GM11168 (cell line): Measurements from ENCODE around the gene DIP2C.
"Not testable (repeated sequence)": the region's sequence is repeated elsewhere in the genome, so short reads cannot be mapped to it uniquely, and the experiment has no call there.

Source experiments
- in situ Hi-C: fragments of 300-500 bp; cut with MboI; formaldehyde crosslinking; loops from one replicate; pipeline ENCODE4 v1.12.0; 2022; ENCODE audit warnings: low sequenced_read_pairs; ENCODE audit not compliant: unreplicated experiment

Gene DIP2C

DNA sequence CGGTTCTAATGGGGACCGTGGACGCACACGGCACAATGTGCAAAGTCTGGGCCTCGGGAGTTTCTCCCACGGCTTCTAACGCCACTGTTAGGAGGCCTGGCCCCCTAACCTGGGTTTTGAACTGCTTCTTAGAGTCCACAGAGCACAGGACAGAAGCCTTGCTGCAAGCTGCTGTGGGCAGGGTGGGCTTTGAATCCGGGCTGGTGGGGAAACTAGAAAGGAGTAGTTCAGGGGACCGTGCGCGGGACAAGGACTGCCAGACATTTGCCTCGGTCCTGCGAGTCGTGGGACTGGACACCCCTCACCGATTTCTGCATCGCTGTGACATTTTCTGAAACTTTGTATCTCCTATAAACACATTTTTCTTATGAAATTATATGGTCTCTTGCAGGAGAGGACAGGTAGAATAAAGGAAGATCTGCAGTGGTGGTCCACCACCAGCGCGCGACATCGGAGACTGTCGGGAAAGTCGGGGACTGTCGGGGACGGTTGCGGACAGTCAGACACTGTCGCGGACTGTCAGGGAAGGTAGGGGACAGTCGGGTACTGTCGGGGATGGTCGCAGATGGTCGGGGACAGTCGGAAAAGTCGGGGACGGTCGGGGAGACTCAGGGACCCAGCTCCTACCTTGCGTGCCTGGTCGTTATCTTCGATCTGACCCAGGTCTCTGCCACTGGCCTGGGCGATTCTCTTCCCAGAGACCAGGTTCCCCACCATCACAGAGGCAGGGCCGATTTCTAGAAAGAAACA, 332.1 kb downstream of the DIP2C start:
- in situ Hi-C loops: no loop called here

DNA sequence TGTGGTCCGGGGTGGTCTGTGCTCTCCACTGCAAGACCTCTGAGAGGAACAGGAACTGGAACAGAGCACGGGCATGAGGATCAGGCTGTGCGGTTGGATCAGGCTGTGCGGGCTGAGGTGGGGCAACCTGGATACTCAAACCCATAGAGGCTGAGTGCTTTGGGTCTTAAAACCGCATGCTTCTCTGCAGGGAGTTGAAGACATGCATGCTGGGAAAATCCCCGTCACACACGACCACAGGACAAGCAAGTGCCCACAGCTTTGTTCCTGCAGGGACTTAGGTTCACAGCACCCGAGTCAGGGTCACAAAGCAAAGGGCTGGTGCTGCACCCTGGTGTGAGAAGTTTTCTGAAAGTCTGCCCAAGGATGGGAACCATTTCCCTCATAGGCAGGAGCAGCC, 333.0 kb downstream of the DIP2C start:
- in situ Hi-C loops: no loop called here

GRCh38 chr10:354901-355617, 334.4 kb downstream of the DIP2C start:
- in situ Hi-C loops: no loop called here

GRCh38 chr10:352476-353235, 336.8 kb downstream of the DIP2C start:
- in situ Hi-C loops: no loop called here

DNA sequence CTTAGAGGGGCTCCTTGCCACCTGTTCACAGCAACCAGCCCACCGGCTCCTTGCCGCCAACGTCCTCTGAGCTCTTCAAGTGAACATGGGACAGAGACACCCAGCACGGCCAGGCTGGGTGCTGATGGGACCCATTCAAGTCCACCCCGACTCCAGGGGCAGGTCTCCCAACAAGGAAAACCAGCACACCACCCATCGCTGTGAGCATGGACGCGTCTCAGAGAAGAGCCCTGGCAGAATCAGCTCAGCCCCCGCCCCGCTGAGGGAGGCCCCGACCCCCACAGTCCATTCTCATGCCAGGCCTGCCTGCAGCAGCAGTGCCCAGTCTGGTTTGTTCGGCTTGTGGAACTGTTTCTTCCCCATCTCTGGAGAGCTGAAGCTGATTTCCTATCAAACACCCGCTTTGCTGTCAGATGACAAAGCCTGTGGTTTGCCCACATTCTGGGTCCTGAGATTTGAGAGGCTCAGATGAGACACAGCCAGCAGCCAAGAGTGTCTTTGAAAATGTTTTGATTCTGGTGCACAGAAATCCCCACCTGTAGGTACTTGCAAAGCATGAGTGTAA, 337.6 kb downstream of the DIP2C start:
- in situ Hi-C loops: no loop called here

DNA sequence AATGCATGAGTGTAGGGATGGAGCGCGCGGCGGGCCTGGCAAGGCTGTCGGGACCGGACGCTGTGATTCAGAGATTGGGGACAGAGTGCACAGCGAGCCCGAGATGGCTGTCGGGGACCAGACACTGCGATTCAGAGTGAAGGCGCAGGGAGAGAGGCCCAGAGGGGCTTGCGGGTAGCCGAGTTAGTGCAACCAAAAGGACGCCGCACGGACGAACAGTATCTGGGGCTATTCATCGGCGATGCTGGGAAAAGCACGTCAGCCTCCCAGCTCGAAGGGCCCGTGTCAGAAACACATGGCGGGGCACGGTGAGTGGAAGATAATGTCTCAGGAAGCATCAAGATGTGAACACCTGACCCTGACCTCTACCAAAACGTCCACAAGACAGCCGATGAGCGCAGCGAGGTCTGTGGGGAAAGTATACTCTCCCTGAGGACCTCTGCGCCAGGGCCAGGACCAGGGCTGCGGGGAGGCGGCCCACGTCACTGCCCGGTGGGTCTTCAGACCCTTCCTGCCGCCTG, 338.4 kb downstream of the DIP2C start:
- in situ Hi-C loops: no loop called here

- in situ Hi-C loops: no loop called here
Measured at GRCh38 chr10:349081-349480, 340.4 kb downstream of the DIP2C start.

- in situ Hi-C loops: no loop called here
Measured at GRCh38 chr10:348456-348855, 341.0 kb downstream of the DIP2C start.

DNA sequence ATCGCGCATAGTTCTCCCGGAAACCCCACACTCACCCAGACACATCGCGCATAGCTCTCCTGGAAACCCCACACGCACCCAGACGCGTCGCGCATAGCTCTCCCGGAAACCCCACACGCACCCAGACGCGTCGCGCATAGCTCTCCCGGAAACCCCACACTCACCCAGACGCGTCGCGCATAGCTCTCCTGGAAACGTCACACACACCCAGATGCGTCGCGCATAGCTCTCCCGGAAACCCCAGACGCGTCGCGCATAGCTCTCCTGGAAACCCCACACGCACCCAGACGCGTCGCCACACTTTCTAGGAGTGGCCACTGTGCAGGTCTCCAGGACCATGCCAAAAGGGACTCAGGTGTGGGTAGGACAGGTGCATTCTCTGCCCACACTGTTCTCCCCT, 341.7 kb downstream of the DIP2C start:
- in situ Hi-C loops: not testable (repeated sequence)

DNA sequence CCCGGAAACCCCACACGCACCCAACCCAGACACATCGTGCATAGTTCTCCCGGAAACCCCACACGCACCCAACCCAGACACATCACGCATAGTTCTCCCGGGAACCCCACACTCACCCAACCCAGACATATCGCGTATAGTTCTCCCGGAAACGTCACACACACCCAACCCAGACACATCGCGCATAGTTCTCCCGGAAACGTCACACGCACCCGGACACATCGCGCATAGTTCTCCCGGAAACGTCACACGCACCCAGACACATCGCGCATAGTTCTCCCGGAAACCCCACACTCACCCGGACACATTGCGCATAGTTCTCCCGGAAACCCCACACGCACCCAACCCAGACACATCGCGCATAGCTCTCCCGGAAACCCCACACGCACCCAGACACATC, 342.3 kb downstream of the DIP2C start:
- in situ Hi-C loops: not testable (repeated sequence)

DNA sequence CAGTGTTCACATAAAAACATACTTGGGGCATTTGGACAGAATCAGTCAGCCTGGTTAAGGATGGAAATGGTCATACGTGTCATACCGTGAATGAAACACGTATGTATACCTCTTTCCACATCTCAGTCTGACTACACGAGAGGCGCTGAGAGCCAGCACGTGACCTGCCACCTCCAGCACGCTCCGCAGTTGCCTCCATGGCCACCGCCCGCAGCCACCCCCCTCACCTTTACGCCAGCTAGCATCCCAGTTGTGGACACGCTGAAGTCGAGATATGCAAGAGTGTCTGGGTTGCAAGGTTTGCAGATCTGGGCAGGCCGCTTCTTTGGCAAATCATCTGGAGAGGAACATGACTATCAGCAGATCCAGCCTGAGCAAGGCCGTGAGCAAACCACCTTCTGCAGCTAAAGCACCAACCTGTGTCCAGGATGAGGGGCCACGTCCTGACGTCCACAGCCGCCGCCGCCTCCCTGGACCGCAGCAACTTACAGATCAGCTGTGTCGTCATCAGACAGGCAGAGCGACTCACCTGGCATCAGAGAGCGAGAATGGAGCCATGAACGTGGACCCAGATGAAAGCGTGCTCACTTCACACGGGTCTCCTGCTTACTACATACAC, 344.8 kb downstream of the DIP2C start:
- in situ Hi-C loops: no loop called here

GRCh38 chr10:343231-344220, 345.9 kb downstream of the DIP2C start:
- in situ Hi-C loops: no loop called here

DNA sequence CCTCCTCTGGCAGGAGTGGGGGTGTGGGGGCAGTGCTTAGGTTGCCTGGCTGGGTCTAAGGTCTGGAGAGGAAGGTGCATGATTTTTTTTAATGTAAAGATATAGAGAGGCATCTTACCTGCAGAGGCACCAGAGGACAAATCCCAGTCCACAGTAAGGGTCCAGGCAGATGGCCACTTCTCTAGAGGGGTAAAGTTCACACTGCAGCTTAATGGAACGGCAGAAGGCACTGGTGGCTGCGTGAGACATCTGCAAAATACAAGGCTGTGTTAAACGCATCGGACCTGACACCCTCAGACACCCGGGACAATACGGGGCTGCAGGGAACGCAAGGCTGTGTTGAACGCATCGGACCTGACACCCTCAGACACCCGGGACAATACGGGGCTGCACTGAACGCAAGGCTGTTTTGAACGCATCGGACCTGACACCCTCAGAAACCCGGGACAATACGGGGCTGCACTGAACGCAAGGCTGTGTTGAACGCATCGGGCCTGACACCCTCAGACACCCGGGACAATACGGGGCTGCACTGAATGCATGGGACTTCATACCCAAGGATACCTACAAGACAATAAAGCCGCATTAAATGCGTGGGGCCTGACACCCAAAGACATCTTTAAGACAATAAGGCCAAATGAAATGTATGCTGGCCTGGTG, 348.3 kb downstream of the DIP2C start:
- in situ Hi-C loops: no loop called here

GRCh38 chr10:340646-341045, 348.8 kb downstream of the DIP2C start:
- in situ Hi-C loops: no loop called here

DNA sequence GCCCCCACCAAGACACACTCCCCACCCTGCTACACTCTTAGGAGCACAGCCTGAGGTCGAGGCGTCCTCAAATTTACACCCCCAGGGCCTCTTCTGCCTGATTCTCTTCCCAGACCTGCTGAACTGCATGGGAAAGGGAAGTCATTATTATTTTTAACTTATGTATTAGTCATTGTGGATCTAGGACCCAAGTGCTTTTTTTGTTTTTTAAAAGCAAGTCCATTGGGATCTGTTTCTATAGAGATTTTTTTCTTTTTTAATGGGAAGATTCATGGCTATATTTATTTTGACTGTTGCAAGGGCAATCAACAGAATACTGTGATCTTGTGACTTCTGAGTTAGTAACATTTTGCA, 350.5 kb downstream of the DIP2C start:
- in situ Hi-C loops: no loop called here

DNA sequence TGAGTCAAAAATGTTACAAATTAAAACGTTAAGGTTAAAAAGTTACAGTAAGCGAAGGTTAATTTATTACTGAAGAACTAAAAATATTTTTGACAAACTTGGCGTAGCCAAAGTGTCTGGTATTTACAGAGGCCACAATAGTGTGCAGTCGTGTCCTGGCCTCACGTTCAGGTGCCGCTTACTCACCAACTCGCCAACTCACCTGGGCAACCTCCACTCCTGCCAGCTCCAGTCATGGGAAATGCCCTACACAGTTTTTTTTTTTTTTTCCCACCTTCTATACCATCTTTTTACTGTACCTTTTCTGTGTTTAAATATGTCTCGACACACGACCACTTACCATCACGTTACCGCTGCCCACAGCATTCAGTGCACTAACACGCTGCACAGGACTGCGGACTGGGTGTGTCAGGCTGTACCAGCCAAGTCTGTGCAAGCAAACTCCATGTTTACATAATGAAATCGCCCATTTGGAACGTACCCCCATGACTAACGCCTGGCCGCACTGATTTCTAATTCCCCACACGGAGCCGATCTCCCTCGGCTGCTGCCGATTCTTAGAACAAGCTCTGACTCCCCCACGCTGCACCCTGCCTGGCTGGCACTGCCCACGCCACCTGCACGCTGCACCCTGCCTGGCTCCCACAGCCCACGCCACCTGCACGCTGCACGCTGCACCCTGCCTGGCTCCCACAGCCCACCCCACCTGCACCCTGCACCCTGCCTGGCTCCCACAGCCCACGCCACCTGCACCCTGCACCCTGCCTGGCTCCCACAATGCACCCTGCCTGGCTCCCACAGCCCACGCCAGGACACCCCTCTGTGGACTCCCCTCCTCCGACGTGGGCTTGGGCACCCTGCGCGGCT, 351.1 kb downstream of the DIP2C start:
- in situ Hi-C loops: no loop called here

- in situ Hi-C loops: no loop called here
Measured at GRCh38 chr10:336247-336646, 353.2 kb downstream of the DIP2C start.
